ENCODE results near the gene HES4. TPM values are rescaled to one million over a fixed set of nuclear protein-coding genes. Genes with fewer than 3 reads are reported as not detected.

Gene HES4
- total RNA-seq, 1 experiment from 2014 or later = 145 TPM

GRCh38 chr1:1024149-1024770 lies 24.4 kb upstream of the HES4 start:
- peak; percentile 0; the same call in 1 of the 2 replicates for ATAC-seq
- no peak for TF ChIP-seq ZNF274 (IDR thresholded peaks at IDR 0.05; ENCODE audit: low read depth, low read length)
- no peak for TF ChIP-seq CBX3 (IDR thresholded peaks at IDR 0.05; ENCODE audit: low read depth)
- no peak for TF ChIP-seq ATF3 (IDR thresholded peaks at IDR 0.05)
- ChIA-PET RAD21 (ENCODE audit: low non-redundant PET in 1 of 2, low total read pairs in 2 of 2, uncharacterized antibody in 2 of 2, unreplicated experiment in 2 of 2) (no interaction called here), CTCF (no interaction called here), POLR2A (interaction anchor here (1.1 kb wide), 1 partner anchor 40 kb away, joined by 3 read pairs; no protein-coding TSS in a partner anchor)
- no TSS peak for BruUV-seq (replicated peaks)
- no peak overlapping the region for H2AFZ ChIP-seq (ENCODE audit: low read depth, low read length, poor library complexity, severe bottlenecking)
- no peak for DNase-seq (ENCODE audit: low read depth, low spot score)
- H3K4me2 ChIP-seq (ENCODE audit: low read length) = peak overlapping the region; percentile 98
- no peaks in the 10 kb centered on the region for H3K9me3 ChIP-seq (ENCODE audit: control insufficient read depth in 1 of 2, insufficient read depth in 1 of 2, low read depth in 1 of 2, low read length in 2 of 2)
- H3K4me3 ChIP-seq (replicated peaks in 1 of 2; ENCODE audit: low read depth in 1 of 2, low read length in 2 of 2) = peak overlapping the region; percentile 15 to 40
- H4K20me1 ChIP-seq (ENCODE audit: insufficient read depth) = no peaks in the 10 kb centered on the region
- H3K27me3 ChIP-seq (ENCODE audit: insufficient read depth, low read length) = no peaks in the 10 kb centered on the region
- peak overlapping the region; percentile 67 for H3K9ac ChIP-seq (ENCODE audit: low read length)
- H3K27ac ChIP-seq (ENCODE audit: low read depth, low read length) = peak overlapping the region; percentile 87
- H3K4me1 ChIP-seq (ENCODE audit: control insufficient read depth in 1 of 2, insufficient read depth in 2 of 2, low read length in 2 of 2) = peaks cover 33 to 52% of the 10 kb centered on the region in 2 experiments
- peaks cover 0 to 23% of the 10 kb centered on the region in 2 experiments; a peak in 2 of 4 replicates for H3K36me3 ChIP-seq (ENCODE audit: control insufficient read depth in 1 of 2, insufficient read depth in 2 of 2, low read length in 2 of 2)
- intact Hi-C loops (cut with micrococcal nuclease) = no loop called here
- H3K9me2 ChIP-seq (ENCODE audit: insufficient read depth) = no peaks in the 10 kb centered on the region
- H3K79me2 ChIP-seq (ENCODE audit: insufficient read depth, low read length) = peaks cover 77% of the 10 kb centered on the region

DNA sequence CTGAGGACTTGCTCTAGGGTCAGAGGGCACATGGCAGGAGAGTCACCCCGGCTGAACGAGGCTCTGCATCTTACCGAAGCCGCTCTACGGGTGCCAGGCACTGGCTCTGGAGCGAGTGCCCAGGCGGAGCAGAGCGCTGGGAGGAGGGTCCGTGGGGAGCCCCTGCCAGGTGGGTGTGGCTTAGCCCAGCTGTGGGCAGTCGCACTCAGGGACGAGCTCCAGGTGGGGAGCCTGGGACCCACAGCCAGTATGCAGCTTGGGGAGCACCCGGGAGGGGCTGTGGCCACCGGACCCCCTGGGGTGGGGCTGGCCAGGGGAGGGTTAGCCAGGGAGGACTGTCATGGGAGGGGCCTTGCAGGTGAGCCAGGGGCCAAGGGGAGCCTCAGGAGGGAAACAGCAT lies 23.8 kb upstream of the HES4 start:
- H3K9ac ChIP-seq (ENCODE audit: low read length) = peak overlapping the region; percentile 67
- H3K9me2 ChIP-seq (ENCODE audit: insufficient read depth) = no peaks in the 10 kb centered on the region
- no TSS peak for BruUV-seq (replicated peaks)
- H4K20me1 ChIP-seq (ENCODE audit: insufficient read depth) = no peaks in the 10 kb centered on the region
- H3K79me2 ChIP-seq (ENCODE audit: insufficient read depth, low read length) = peaks cover 74% of the 10 kb centered on the region
- peaks cover 0 to 23% of the 10 kb centered on the region in 2 experiments; a peak in 2 of 4 replicates for H3K36me3 ChIP-seq (ENCODE audit: control insufficient read depth in 1 of 2, insufficient read depth in 2 of 2, low read length in 2 of 2)
- ChIA-PET RAD21 (ENCODE audit: low non-redundant PET in 1 of 2, low total read pairs in 2 of 2, uncharacterized antibody in 2 of 2, unreplicated experiment in 2 of 2) (no interaction called here), CTCF (no interaction called here), POLR2A (interaction anchor here (1.1 to 1.6 kb wide), 2 partner anchors 17 to 40 kb away, joined by 3 read pairs; no protein-coding TSS in a partner anchor)
- peak overlapping the region; percentile 98 for H3K4me2 ChIP-seq (ENCODE audit: low read length)
- H3K4me3 ChIP-seq (replicated peaks in 1 of 2; ENCODE audit: low read depth in 1 of 2, low read length in 2 of 2) = 0 out of 4 replicates have a peak overlapping the region, but pooled peaks of 1 of the 2 experiments have one; percentile 40
- DNase-seq (ENCODE audit: low read depth, low spot score) (no peak), ATAC-seq (no peak)
- no peak overlapping the region for H2AFZ ChIP-seq (ENCODE audit: low read depth, low read length, poor library complexity, severe bottlenecking)
- intact Hi-C loops (cut with micrococcal nuclease) = no loop called here
- TF ChIP-seq RAD21 (IDR thresholded peaks at IDR 0.05; ENCODE audit: low read depth) = no peak
- no peak for TF ChIP-seq JUND (IDR thresholded peaks at IDR 0.05)
- TF ChIP-seq, protein P1, sequence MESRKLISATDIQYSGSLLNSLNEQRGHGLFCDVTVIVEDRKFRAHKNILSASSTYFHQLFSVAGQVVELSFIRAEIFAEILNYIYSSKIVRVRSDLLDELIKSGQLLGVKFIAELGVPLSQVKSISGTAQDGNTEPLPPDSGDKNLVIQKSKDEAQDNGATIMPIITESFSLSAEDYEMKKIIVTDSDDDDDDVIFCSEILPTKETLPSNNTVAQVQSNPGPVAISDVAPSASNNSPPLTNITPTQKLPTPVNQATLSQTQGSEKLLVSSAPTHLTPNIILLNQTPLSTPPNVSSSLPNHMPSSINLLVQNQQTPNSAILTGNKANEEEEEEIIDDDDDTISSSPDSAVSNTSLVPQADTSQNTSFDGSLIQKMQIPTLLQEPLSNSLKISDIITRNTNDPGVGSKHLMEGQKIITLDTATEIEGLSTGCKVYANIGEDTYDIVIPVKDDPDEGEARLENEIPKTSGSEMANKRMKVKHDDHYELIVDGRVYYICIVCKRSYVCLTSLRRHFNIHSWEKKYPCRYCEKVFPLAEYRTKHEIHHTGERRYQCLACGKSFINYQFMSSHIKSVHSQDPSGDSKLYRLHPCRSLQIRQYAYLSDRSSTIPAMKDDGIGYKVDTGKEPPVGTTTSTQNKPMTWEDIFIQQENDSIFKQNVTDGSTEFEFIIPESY (IDR thresholded peaks at IDR 0.05; ENCODE audit: extremely low read depth, insufficient replicate concordance, low read length) = no peak
- TF ChIP-seq EGR1 (IDR thresholded peaks at IDR 0.05; ENCODE audit: low read depth) = no peak
- no peak for TF ChIP-seq EZH2phosphoT487 (IDR thresholded peaks at IDR 0.05; ENCODE audit: borderline replicate concordance)
- TF ChIP-seq ZFX (IDR thresholded peaks at IDR 0.05) = no peak
- no peak for TF ChIP-seq CEBPB (IDR thresholded peaks at IDR 0.05; ENCODE audit: low read depth)
- no peak for TF ChIP-seq TCF7L2 (IDR thresholded peaks at IDR 0.05; ENCODE audit: borderline replicate concordance, extremely low read depth, insufficient read depth, insufficient read length)
- no peak for TF ChIP-seq ELF1 (IDR thresholded peaks at IDR 0.05; ENCODE audit: borderline replicate concordance, low read depth)
- TF ChIP-seq CTCF (IDR thresholded peaks at IDR 0.05 in 2 of 3, conservative IDR thresholded peaks at IDR 0.05 in 1 of 3; ENCODE audit: borderline replicate concordance in 1 of 3, insufficient read depth in 1 of 3, low read depth in 2 of 3, low read length in 2 of 3) = no peak
- no peak for TF ChIP-seq POLR2A (IDR thresholded peaks at IDR 0.05; ENCODE audit: borderline replicate concordance, extremely low read depth, insufficient read depth, insufficient read length)
- peaks cover 38 to 58% of the 10 kb centered on the region in 2 experiments for H3K4me1 ChIP-seq (ENCODE audit: control insufficient read depth in 1 of 2, insufficient read depth in 2 of 2, low read length in 2 of 2)
- no peaks in the 10 kb centered on the region for H3K9me3 ChIP-seq (ENCODE audit: control insufficient read depth in 1 of 2, insufficient read depth in 1 of 2, low read depth in 1 of 2, low read length in 2 of 2)
- peak overlapping the region; percentile 87 for H3K27ac ChIP-seq (ENCODE audit: low read depth, low read length)
- no peaks in the 10 kb centered on the region for H3K27me3 ChIP-seq (ENCODE audit: insufficient read depth, low read length)

Measured in HCT116 (cell line).